GM19463 (cell line): ENCODE results near the gene LBH.
"Not testable (repeated sequence)": the region's sequence is repeated elsewhere in the genome, so short reads cannot be mapped to it uniquely, and the experiment has no call there.

ENCODE experiments used
- ATAC-seq: cut with Tn5 transposase; IDR thresholded peaks from one replicate; pipeline ENCODE4 v1.9.1; 2021; ENCODE audit warnings: mild to moderate bottlenecking, moderate library complexity; ENCODE audit not compliant: unreplicated experiment

Gene LBH

GRCh38 chr2:30255466-30256408, 24.4 kb downstream of the LBH start:
- no peak for ATAC-seq

GRCh38 chr2:30257266-30258214, 26.2 kb downstream of the LBH start:
- ATAC-seq = no peak

GRCh38 chr2:30259071-30259470, 27.7 kb downstream of the LBH start:
- ATAC-seq = no peak

GRCh38 chr2:30259827-30260679, 28.7 kb downstream of the LBH start:
- no peak for ATAC-seq

GRCh38 chr2:30260941-30261340, 29.6 kb downstream of the LBH start:
- no peak for ATAC-seq

GRCh38 chr2:30261695-30262211, 30.4 kb downstream of the LBH start:
- no peak for ATAC-seq

- no peak for ATAC-seq
Observed at GRCh38 chr2:30262716-30263309, 31.5 kb downstream of the LBH start.

- no peak for ATAC-seq
Observed at GRCh38 chr2:30264274-30264673, 32.9 kb downstream of the LBH start.

GRCh38 chr2:30265052-30266015, 34.0 kb downstream of the LBH start:
- ATAC-seq = no peak

- no peak for ATAC-seq
Observed at GRCh38 chr2:30266051-30266621, 34.8 kb downstream of the LBH start.

GRCh38 chr2:30266705-30267104, 35.4 kb downstream of the LBH start:
- ATAC-seq = no peak

GRCh38 chr2:30267161-30267975, 36.0 kb downstream of the LBH start:
- ATAC-seq = no peak

GRCh38 chr2:30268296-30268871, 37.0 kb downstream of the LBH start:
- no peak for ATAC-seq

GRCh38 chr2:30269114-30269770, 37.9 kb downstream of the LBH start:
- not testable (repeated sequence) for ATAC-seq

GRCh38 chr2:30269771-30270145, 38.4 kb downstream of the LBH start:
- ATAC-seq = no peak

GRCh38 chr2:30270166-30270565, 38.8 kb downstream of the LBH start:
- ATAC-seq = no peak

GRCh38 chr2:30271301-30271700, 40.0 kb downstream of the LBH start:
- no peak for ATAC-seq
